ENCODE results near the gene AP1G1.

DNA sequence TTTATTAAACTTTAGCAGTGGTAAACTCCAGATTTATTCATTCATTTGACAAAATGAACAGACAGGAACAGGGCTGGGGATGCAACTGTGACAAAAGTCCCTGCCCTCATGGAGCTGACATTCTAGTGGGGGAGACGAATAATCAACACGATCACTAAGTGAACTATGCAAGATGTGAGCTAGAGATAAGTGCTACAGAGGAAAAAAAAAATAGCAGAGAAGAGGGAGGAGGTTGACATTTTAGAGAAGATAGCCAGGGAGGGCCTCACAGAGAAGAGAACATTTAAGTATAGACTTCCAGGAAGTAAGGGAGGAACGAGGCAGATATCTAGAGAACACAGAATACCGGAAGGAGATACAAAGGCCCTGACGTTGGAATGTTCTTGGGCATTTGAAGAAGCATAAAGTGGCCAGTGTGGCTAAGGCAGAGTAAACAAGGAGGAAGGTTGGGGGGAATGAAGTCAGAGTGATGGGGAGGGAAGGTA lies 17.9 kb upstream of the AP1G1 start:
- TF ChIP-seq POLR2A (IDR thresholded peaks at IDR 0.05) = no peak
- TF ChIP-seq, protein P1, sequence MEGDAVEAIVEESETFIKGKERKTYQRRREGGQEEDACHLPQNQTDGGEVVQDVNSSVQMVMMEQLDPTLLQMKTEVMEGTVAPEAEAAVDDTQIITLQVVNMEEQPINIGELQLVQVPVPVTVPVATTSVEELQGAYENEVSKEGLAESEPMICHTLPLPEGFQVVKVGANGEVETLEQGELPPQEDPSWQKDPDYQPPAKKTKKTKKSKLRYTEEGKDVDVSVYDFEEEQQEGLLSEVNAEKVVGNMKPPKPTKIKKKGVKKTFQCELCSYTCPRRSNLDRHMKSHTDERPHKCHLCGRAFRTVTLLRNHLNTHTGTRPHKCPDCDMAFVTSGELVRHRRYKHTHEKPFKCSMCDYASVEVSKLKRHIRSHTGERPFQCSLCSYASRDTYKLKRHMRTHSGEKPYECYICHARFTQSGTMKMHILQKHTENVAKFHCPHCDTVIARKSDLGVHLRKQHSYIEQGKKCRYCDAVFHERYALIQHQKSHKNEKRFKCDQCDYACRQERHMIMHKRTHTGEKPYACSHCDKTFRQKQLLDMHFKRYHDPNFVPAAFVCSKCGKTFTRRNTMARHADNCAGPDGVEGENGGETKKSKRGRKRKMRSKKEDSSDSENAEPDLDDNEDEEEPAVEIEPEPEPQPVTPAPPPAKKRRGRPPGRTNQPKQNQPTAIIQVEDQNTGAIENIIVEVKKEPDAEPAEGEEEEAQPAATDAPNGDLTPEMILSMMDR (IDR thresholded peaks at IDR 0.05) = no peak
